Loucy (cell line): ENCODE data around the gene HDHD3.

Source experiments
- H2AFZ ChIP-seq: fragments of 200-600 bp; sonication (generic); 2 replicates; pipeline ENCODE4 v1.6.0; 2016; ENCODE audit warnings: antibody characterized with exemption, mild to moderate bottlenecking, low read length, moderate library complexity
- H3F3A ChIP-seq: fragments of 200-600 bp; 2 replicates; pipeline ENCODE4 v1.6.0; 2016; ENCODE audit warnings: antibody characterized with exemption, low read depth, mild to moderate bottlenecking
- H3K27me3 ChIP-seq: fragments of 200-600 bp; sonication (generic); 2 replicates; pipeline ENCODE4 v1.6.1; 2014; ENCODE audit warnings: low read length, mild to moderate bottlenecking; ENCODE audit not compliant: insufficient read depth, poor library complexity, severe bottlenecking
- H3K36me3 ChIP-seq: fragments of 200-600 bp; sonication (generic); 2 replicates; pipeline ENCODE4 v1.6.1; 2016; ENCODE audit warnings: low read length; ENCODE audit not compliant: insufficient read depth
- H3K4me1 ChIP-seq: fragments of 200-600 bp; sonication (generic); 2 replicates; pipeline ENCODE4 v1.5.1; 2014; ENCODE audit warnings: low read length, mild to moderate bottlenecking; ENCODE audit not compliant: insufficient read depth, poor library complexity, severe bottlenecking
- H3K4me2 ChIP-seq: fragments of 200-600 bp; sonication (generic); 2 replicates; pipeline ENCODE4 v1.6.0; 2014; ENCODE audit warnings: antibody characterized with exemption, low read length, low read depth, mild to moderate bottlenecking; ENCODE audit not compliant: poor library complexity, severe bottlenecking
- H3K4me3 ChIP-seq: fragments of 200-600 bp; sonication (generic); 2 replicates; pipeline ENCODE4 v1.5.1; 2014; ENCODE audit warnings: low read length, mild to moderate bottlenecking, mixed read lengths; ENCODE audit not compliant: poor library complexity, severe bottlenecking
- H3K79me2 ChIP-seq: fragments of 200-600 bp; sonication (generic); 2 replicates; pipeline ENCODE4 v1.6.1; 2014; ENCODE audit warnings: low read length; ENCODE audit not compliant: insufficient read depth
- H3K9ac ChIP-seq: fragments of 200-600 bp; sonication (generic); 2 replicates; pipeline ENCODE4 v1.6.0; 2014; ENCODE audit warnings: mild to moderate bottlenecking, low read depth, low read length, moderate library complexity; ENCODE audit not compliant: poor library complexity, severe bottlenecking
- H3K9me2 ChIP-seq: fragments of 200-600 bp; sonication (generic); replicated peaks from 2 replicates; pipeline ENCODE4 v1.6.1; 2016; ENCODE audit warnings: low read depth, low read length, mixed read lengths
- H3K9me3 ChIP-seq: fragments of 200-600 bp; sonication (generic); 2 replicates; pipeline ENCODE4 v1.6.1; 2014; ENCODE audit warnings: mild to moderate bottlenecking, antibody characterized with exemption, low read length, low read depth; ENCODE audit not compliant: insufficient read depth
- H4K20me1 ChIP-seq: fragments of 200-600 bp; sonication (generic); 2 replicates; pipeline ENCODE4 v1.6.0; 2014; ENCODE audit warnings: antibody characterized with exemption, low read length, mild to moderate bottlenecking; ENCODE audit not compliant: insufficient read depth, poor library complexity, severe bottlenecking
- CTCF ChIP-seq: fragments of 200-600 bp; sonication (generic); conservative IDR thresholded peaks from 2 replicates; pipeline ENCODE4 v1.5.1; 2014; ENCODE audit warnings: mild to moderate bottlenecking, antibody characterized with exemption, low read length
- EZH2phosphoT487 ChIP-seq: fragments of 200-600 bp; IDR thresholded peaks from 2 replicates; pipeline ENCODE4 v1.6.1; 2018; ENCODE audit warnings: antibody characterized with exemption, mild to moderate bottlenecking, moderate library complexity, borderline replicate concordance

Gene HDHD3

GRCh38 chr9:113331780-113332179 lies 45.0 kb downstream of the HDHD3 start:
- Histone ChIP-seq H3K4me2 (no peak overlapping the region), H4K20me1 (no peaks in the 10 kb centered on the region), H3K9me3 (no peaks in the 10 kb centered on the region), H3K9me2 (no peaks in the 10 kb centered on the region), H3K79me2 (no peaks in the 10 kb centered on the region), H3F3A (no peaks in the 10 kb centered on the region), H3K9ac (no peak overlapping the region), H3K36me3 (no peaks in the 10 kb centered on the region), H3K27me3 (no peaks in the 10 kb centered on the region), H3K4me1 (no peaks in the 10 kb centered on the region), H3K4me3 (no peak overlapping the region), H2AFZ (no peak overlapping the region)
- TF ChIP-seq EZH2phosphoT487 (no peak), CTCF (no peak)

DNA sequence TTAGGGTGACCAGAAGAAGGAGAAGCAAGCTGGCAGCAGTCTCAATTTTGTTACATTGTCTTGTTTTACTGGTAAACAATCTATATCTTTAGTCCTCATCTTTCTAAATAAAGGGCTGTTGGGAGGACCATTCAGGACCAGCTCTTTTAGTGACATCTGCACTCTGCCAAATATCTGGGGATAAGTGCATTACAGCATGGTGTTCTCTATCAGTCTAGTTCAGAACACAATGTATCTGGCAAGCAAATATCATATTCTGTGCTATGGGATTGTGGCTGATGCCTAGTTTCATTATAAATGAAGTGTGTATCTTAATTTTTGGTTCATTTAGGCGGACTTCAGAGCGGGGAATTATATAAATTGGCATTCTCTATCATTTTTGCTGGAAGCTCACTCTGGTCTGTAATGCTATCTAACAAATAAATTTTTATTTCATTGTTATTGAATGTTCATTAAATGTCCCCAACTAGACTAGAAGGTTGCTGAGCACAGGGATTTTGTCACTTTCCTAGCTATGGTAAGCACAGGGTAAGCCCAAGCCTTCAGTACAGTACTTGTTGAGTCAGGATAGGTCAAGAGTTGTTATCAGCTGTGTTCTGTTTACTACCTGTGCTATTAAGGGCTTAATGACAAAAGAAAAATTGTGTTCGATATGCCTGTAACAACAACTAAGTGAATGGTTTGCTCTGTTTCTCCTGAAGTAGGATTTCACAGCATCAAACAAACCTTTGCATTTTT lies 48.6 kb downstream of the HDHD3 start:
- Histone ChIP-seq H3K9ac (no peak overlapping the region), H3K79me2 (no peaks in the 10 kb centered on the region), H2AFZ (no peak overlapping the region), H3K4me3 (no peak overlapping the region), H4K20me1 (no peaks in the 10 kb centered on the region), H3K36me3 (no peaks in the 10 kb centered on the region), H3K9me2 (no peaks in the 10 kb centered on the region), H3K4me1 (no peaks in the 10 kb centered on the region), H3K4me2 (no peak overlapping the region), H3K27me3 (no peaks in the 10 kb centered on the region), H3K9me3 (no peaks in the 10 kb centered on the region), H3F3A (no peaks in the 10 kb centered on the region)
- no peak for TF ChIP-seq EZH2phosphoT487
- no peak for TF ChIP-seq CTCF

DNA sequence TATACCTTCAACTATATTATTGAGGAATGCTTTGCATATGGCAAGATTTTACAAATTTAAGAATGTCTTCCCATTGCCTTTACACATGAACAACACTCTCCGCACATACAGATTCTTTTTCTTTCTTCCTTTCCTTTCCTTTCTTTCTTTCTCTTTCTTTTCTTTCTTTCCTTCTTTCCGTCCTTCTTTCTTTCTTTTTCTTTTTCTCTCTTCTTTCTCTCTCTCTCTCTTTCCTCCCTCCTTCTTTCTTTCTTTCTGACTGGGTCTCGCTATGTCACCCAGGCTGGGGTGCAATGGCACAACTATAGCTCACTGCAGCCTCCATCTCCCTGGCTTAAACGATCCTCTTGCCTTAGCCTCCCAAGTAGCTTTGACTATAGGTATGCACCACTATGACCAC lies 50.6 kb downstream of the HDHD3 start:
- no peak overlapping the region for H3K4me2 ChIP-seq
- no peaks in the 10 kb centered on the region for H3K79me2 ChIP-seq
- no peak overlapping the region for H3K4me3 ChIP-seq
- H4K20me1 ChIP-seq, result no peaks in the 10 kb centered on the region
- no peak overlapping the region for H3K9ac ChIP-seq
- H2AFZ ChIP-seq, result no peak overlapping the region
- no peaks in the 10 kb centered on the region for H3F3A ChIP-seq
- no peaks in the 10 kb centered on the region for H3K9me2 ChIP-seq
- no peak for TF ChIP-seq EZH2phosphoT487
- no peak for TF ChIP-seq CTCF
- no peaks in the 10 kb centered on the region for H3K9me3 ChIP-seq
- no peaks in the 10 kb centered on the region for H3K4me1 ChIP-seq
- no peaks in the 10 kb centered on the region for H3K36me3 ChIP-seq
- H3K27me3 ChIP-seq, result no peaks in the 10 kb centered on the region
